CD14-positive monocyte (primary cell): ENCODE results near the gene CDCA8. TPM values are rescaled to one million over a fixed set of nuclear protein-coding genes. Genes with fewer than 3 reads are reported as not detected.

ENCODE experiments used
- DNase-seq, 3 donors: peaks; one replicate each; pipeline ENCODE4 v3.0.0-alpha.2; 2011 to 2022
- H2AFZ ChIP-seq: 2 replicates; pipeline ENCODE4 v1.6.0; 2012; ENCODE audit warnings: mild to moderate bottlenecking, low read depth, low read length, inconsistent platforms; ENCODE audit not compliant: insufficient read depth, poor library complexity, severe bottlenecking
- H3K27ac ChIP-seq, 2 donors: 1 replicate in 1 of 2; 2 replicates in 1 of 2; pipeline ENCODE4 v1.5.1; 2012 to 2013; ENCODE audit warnings: low read length in 2 of 2, control low read depth in 1 of 2, inconsistent platforms in 1 of 2, low read depth in 1 of 2, mild to moderate bottlenecking in 1 of 2
- H3K27me3 ChIP-seq, 2 donors: one replicate each; pipeline versions ENCODE4 v1.6.0 to v1.6.1; 2011 to 2013; ENCODE audit warnings: low read length in 2 of 2; ENCODE audit not compliant: control insufficient read depth in 2 of 2, insufficient read depth in 2 of 2
- H3K36me3 ChIP-seq, 2 donors: replicated peaks in 1 of 2; 1 replicate in 1 of 2; 2 replicates in 1 of 2; pipeline versions ENCODE4 v1.5.1 to v1.6.1; 2012 to 2013; ENCODE audit warnings: low read length in 2 of 2, control low read depth in 1 of 2, inconsistent platforms in 1 of 2, mild to moderate bottlenecking in 1 of 2; ENCODE audit not compliant: insufficient read depth in 2 of 2, control insufficient read depth in 1 of 2
- H3K4me1 ChIP-seq, 2 donors: 1 replicate in 1 of 2; 2 replicates in 1 of 2; pipeline versions ENCODE4 v1.5.1 to v1.6.1; 2012 to 2013; ENCODE audit warnings: low read length in 2 of 2, control low read depth in 1 of 2, inconsistent platforms in 1 of 2, mild to moderate bottlenecking in 1 of 2, moderate library complexity in 1 of 2; ENCODE audit not compliant: insufficient read depth in 2 of 2, control insufficient read depth in 1 of 2
- H3K4me2 ChIP-seq: replicated peaks from 2 replicates; pipeline ENCODE3; 2012; ENCODE audit warnings: low read length, moderate library complexity, mild to moderate bottlenecking; ENCODE audit not compliant: poor library complexity, severe bottlenecking; ENCODE audit errors: extremely low read depth
- H3K4me3 ChIP-seq, 3 experiments: fragments of 200-600 bp in 1 of 3; sonication (generic) in 1 of 3; replicated peaks in 1 of 3; 1 replicate in 2 of 3; 2 replicates in 1 of 3; pipeline ENCODE4 v1.5.1; 2011 to 2013; ENCODE audit warnings: low read length in 3 of 3, mild to moderate bottlenecking in 3 of 3, control low read depth in 2 of 3, low read depth in 2 of 3, inconsistent platforms in 1 of 3, moderate library complexity in 1 of 3
- H3K79me2 ChIP-seq: 2 replicates; pipeline ENCODE4 v1.6.0; 2012; ENCODE audit warnings: mild to moderate bottlenecking, control low read depth, inconsistent platforms, low read length, moderate library complexity; ENCODE audit not compliant: insufficient read depth
- H3K9ac ChIP-seq: 2 replicates; pipeline ENCODE4 v1.6.0; 2017; ENCODE audit warnings: low read length, mild to moderate bottlenecking; ENCODE audit not compliant: insufficient read depth, poor library complexity, severe bottlenecking
- H3K9me3 ChIP-seq, 2 donors: replicated peaks in 1 of 2; 1 replicate in 1 of 2; 2 replicates in 1 of 2; pipeline versions ENCODE4 v1.5.1 to v1.6.1; 2012 to 2013; ENCODE audit warnings: low read length in 2 of 2, control low read depth in 1 of 2; ENCODE audit not compliant: control insufficient read depth in 1 of 2, insufficient read depth in 1 of 2
- H4K20me1 ChIP-seq: 2 replicates; pipeline ENCODE4 v1.6.0; 2012; ENCODE audit warnings: mild to moderate bottlenecking, low read length, control low read depth, moderate library complexity; ENCODE audit not compliant: insufficient read depth
- H3K27ac Mint-ChIP-seq, 7 donors: one replicate each; pipeline ENCODE4 v1.8.0; 2020; ENCODE audit warnings: mild to moderate bottlenecking in 7 of 7, mixed read lengths in 7 of 7, moderate library complexity in 6 of 7, inconsistent platforms in 2 of 7
- H3K27me3 Mint-ChIP-seq, 3 donors: one replicate each; pipeline ENCODE4 v1.8.0; 2021 to 2022; ENCODE audit warnings: low read depth in 3 of 3, mild to moderate bottlenecking in 3 of 3, mixed read lengths in 3 of 3, moderate library complexity in 3 of 3, inconsistent platforms in 1 of 3
- H3K36me3 Mint-ChIP-seq, 2 donors: one replicate each; pipeline ENCODE4 v1.8.0; 2020; ENCODE audit warnings: mixed read lengths in 2 of 2, inconsistent platforms in 1 of 2, mild to moderate bottlenecking in 1 of 2
- H3K4me1 Mint-ChIP-seq: one replicate; pipeline ENCODE4 v1.8.0; 2020; ENCODE audit warnings: mild to moderate bottlenecking, mixed read lengths
- H3K4me3 Mint-ChIP-seq, 2 donors: one replicate each; pipeline ENCODE4 v1.8.0; 2020; ENCODE audit warnings: mild to moderate bottlenecking in 2 of 2, mixed read lengths in 2 of 2, moderate library complexity in 1 of 2
- H3K9me3 Mint-ChIP-seq, 7 donors: one replicate each; pipeline ENCODE4 v1.8.0; 2020 to 2022; ENCODE audit warnings: mixed read lengths in 7 of 7, mild to moderate bottlenecking in 6 of 7, moderate library complexity in 6 of 7, inconsistent platforms in 2 of 7
- CTCF ChIP-seq: fragments of 200-600 bp; IDR thresholded peaks from one replicate; pipeline ENCODE4 v1.8.0; 2022; ENCODE audit warnings: antibody characterized with exemption, mild to moderate bottlenecking
- WGBS: methylation state at CpG from one replicate; pipeline ENCODE4 v1.1.5; 2013; ENCODE audit warnings: missing lambda C conversion rate; ENCODE audit not compliant: insufficient coverage; 5-methylcytosine and 5-hydroxymethylcytosine counted together
- intact Hi-C, 2 donors: fragments of 100-400 bp; cut with micrococcal nuclease; formaldehyde crosslinking; loops; one replicate each; pipeline versions ENCODE4 v1.15.0 to v1.15.1; 2023
- polyA plus RNA-seq, 3 donors: library from polyadenylated mRNA; depleted of rRNA in 1 of 3; unstranded in 2 of 3; stranded (reverse) in 1 of 3; fragments of 300-500 nt in 2 of 3; fragments of >200 nt in 1 of 3; fragmentation: Illumina TruSeq in 2 of 3; gene quantifications; 1 replicate in 2 of 3; 2 replicates in 1 of 3; pipeline ENCODE4 v1.2.3, GENCODE V29; 2012 to 2021

CDCA8 gene
- polyA plus RNA-seq, 3 donors = 0.09 to 0.67 (median 0.60) TPM

DNA sequence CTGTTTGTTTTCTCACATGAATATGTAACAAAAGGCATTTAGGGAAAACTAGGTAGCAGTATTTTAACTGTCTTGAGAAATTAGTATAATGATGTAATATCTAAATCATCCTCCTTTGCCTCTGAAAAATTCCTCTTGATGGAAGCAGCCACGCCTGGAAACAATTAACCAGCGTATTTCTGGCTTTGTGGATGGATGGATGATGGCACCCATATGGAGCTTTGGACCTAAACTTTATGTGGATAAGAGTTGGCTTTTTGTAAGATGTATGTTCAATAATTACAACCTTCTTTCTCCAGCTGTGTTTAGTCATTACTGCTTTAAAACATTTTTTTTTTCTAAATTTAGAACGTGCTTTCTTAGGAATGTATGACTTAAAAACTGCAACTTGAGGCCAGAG is 12.7 kb downstream of the CDCA8 start:
- no CpG with 5 or more reads among the region's 3 CpGs for WGBS
- intact Hi-C loops = no loop called here
- no peak overlapping the region for H3K27ac ChIP-seq
- no peak overlapping the region for H3K9ac ChIP-seq
- Mint-ChIP-seq H3K9me3 (peaks cover 0 to 2% (median 0%) of the 10 kb centered on the region in 7 donors), H3K36me3 (peaks cover 83 to 96% of the 10 kb centered on the region in 2 donors), H3K27ac (peak overlapping the region in 2 of 7 donors; percentile 3 to 32), H3K4me3 (no peak overlapping the region), H3K4me1 (no peaks in the 10 kb centered on the region), H3K27me3 (peaks cover 0 to 2% (median 0%) of the 10 kb centered on the region in 3 donors)
- H3K4me3 ChIP-seq = no peak overlapping the region
- H3K4me1 ChIP-seq = no peaks in the 10 kb centered on the region
- no peak for DNase-seq
- H3K9me3 ChIP-seq = no peaks in the 10 kb centered on the region
- no peak overlapping the region for H2AFZ ChIP-seq
- TF ChIP-seq CTCF = no peak
- H3K79me2 ChIP-seq = no peaks in the 10 kb centered on the region
- no peak overlapping the region for H3K4me2 ChIP-seq
- H3K36me3 ChIP-seq = peaks cover 85 to 99% of the 10 kb centered on the region in 2 donors
- no peaks in the 10 kb centered on the region for H3K27me3 ChIP-seq
- H4K20me1 ChIP-seq = no peaks in the 10 kb centered on the region

DNA sequence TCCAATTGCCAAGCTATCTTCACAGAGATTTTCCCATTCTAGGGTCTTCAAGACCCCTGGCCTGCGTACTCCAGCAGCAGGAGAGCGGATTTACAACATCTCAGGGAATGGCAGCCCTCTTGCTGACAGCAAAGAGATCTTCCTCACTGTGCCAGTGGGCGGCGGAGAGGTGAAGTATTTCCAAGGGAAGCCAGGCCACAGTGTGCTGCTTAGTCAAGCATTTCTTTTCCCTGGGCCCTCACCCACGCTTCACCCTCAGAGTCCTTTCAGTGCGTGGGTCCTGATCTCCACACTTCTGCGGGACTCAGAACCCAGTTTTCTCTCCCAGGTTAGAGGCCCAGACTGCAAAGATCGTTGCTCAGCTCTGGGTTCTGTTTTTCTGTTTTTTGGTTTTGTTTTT is 13.1 kb downstream of the CDCA8 start:
- no peaks in the 10 kb centered on the region for H3K4me1 Mint-ChIP-seq
- Histone ChIP-seq H3K36me3 (peaks cover 85 to 99% of the 10 kb centered on the region in 2 donors), H3K4me3 (no peak overlapping the region), H3K79me2 (no peaks in the 10 kb centered on the region), H3K27ac (no peak overlapping the region), H3K4me2 (no peak overlapping the region), H3K4me1 (no peaks in the 10 kb centered on the region), H3K9me3 (no peaks in the 10 kb centered on the region), H4K20me1 (no peaks in the 10 kb centered on the region), H3K27me3 (no peaks in the 10 kb centered on the region), H3K9ac (no peak overlapping the region), H2AFZ (no peak overlapping the region)
- H3K36me3 Mint-ChIP-seq = peaks cover 79 to 94% of the 10 kb centered on the region in 2 donors
- 98% methylated on average over 6 of the region's 8 CpGs for WGBS
- H3K4me3 Mint-ChIP-seq = no peak overlapping the region
- peaks cover 0 to 2% (median 0%) of the 10 kb centered on the region in 7 donors for H3K9me3 Mint-ChIP-seq
- intact Hi-C loops = no loop called here
- no peak for TF ChIP-seq CTCF
- H3K27ac Mint-ChIP-seq = peak overlapping the region in 3 of 7 donors; percentile 3 to 32 (median 10)
- peaks cover 0 to 2% (median 0%) of the 10 kb centered on the region in 3 donors for H3K27me3 Mint-ChIP-seq
- no peak for DNase-seq
